Medulla oblongata (tissue), 1 donor: ENCODE measurements around the gene CEPT1.
"Not testable (repeated sequence)": the region's sequence is repeated elsewhere in the genome, so short reads cannot be mapped to it uniquely, and the experiment has no call there.

ENCODE experiments used
- DNase-seq: peaks from one replicate; pipeline ENCODE4 v3.0.0-alpha.2; 2015; ENCODE audit errors: extremely low spot score

The CEPT1 gene

GRCh38 chr1:111139956-111140679 is at the start of gene CEPT1, which contains the start of gene DRAM2:
CEPT1 (plus strand) TSS chr1:111140223; CDS start chr1:111147715, 7,492 bp downstream.
DRAM2 (minus strand) TSS chr1:111140093; CDS start chr1:111131554, 8,539 bp downstream.
- DNase-seq, result peak; percentile 96

GRCh38 chr1:111095421-111095820 is 44.6 kb upstream of the CEPT1 start:
- DNase-seq, result not testable (repeated sequence)

- DNase-seq, result no peak
These were observed 42.5 kb upstream of the CEPT1 start for GRCh38 chr1:111097356-111098099.

- no peak for DNase-seq
These were observed 40.7 kb upstream of the CEPT1 start for GRCh38 chr1:111099289-111099688.

GRCh38 chr1:111101854-111102642 is 38.0 kb upstream of the CEPT1 start:
- DNase-seq, result no peak

GRCh38 chr1:111104981-111105380 is 35.0 kb upstream of the CEPT1 start:
- DNase-seq, result no peak

- no peak for DNase-seq
These were observed 29.7 kb upstream of the CEPT1 start for GRCh38 chr1:111110197-111110899.

- DNase-seq, result no peak
These were observed 23.5 kb upstream of the CEPT1 start for GRCh38 chr1:111116496-111116895.

- no peak for DNase-seq
These were observed 13.7 kb upstream of the CEPT1 start for GRCh38 chr1:111126354-111126753.

GRCh38 chr1:111127923-111128643 is 11.9 kb upstream of the CEPT1 start:
- DNase-seq, result peak; percentile 76

GRCh38 chr1:111129376-111129775 is 10.6 kb upstream of the CEPT1 start:
- no peak for DNase-seq

- DNase-seq, result no peak
These were observed 8.3 kb upstream of the CEPT1 start for GRCh38 chr1:111131693-111132092.

- peak; percentile 12 for DNase-seq
These were observed 6.2 kb upstream of the CEPT1 start for GRCh38 chr1:111133866-111134265.

GRCh38 chr1:111139324-111139955 is 583 bp upstream of the CEPT1 start:
- DNase-seq, result peak; percentile 64

GRCh38 chr1:111140680-111140967 is 601 bp downstream of the CEPT1 start:
- no peak for DNase-seq

- no peak for DNase-seq
These were observed 1.5 kb downstream of the CEPT1 start for GRCh38 chr1:111141245-111142220.

- DNase-seq, result no peak
These were observed 2.4 kb downstream of the CEPT1 start for GRCh38 chr1:111142356-111142975.

GRCh38 chr1:111145542-111145941 is 5.5 kb downstream of the CEPT1 start:
- DNase-seq, result no peak
